Gastrocnemius medialis (tissue), 4 donors: ENCODE measurements around the gene FBXL13.

ENCODE experiments used
- CTCF ChIP-seq, 5 experiments: fragments of 450-650 bp in 3 of 5; fragments of 200-600 bp in 2 of 5; sonication (generic) in 2 of 5; IDR thresholded peaks in 4 of 5; conservative IDR thresholded peaks in 1 of 5; 1 replicate in 4 of 5; 2 replicates in 1 of 5; pipeline ENCODE4 v1.5.1; 2016 to 2019; ENCODE audit warnings: antibody characterized with exemption in 5 of 5, mild to moderate bottlenecking in 3 of 5, moderate library complexity in 3 of 5
- POLR2A ChIP-seq, 2 donors: fragments of 450-650 bp; IDR thresholded peaks; one replicate each; pipeline ENCODE4 v1.6.1; 2017; ENCODE audit warnings: antibody characterized with exemption in 2 of 2, mild to moderate bottlenecking in 2 of 2, moderate library complexity in 2 of 2

GRCh38 chr7:103123529-103123928, 48.9 kb upstream of the FBXL13 start:
- TF ChIP-seq CTCF (IDR thresholded peaks at IDR 0.05 in 4 of 5, conservative IDR thresholded peaks at IDR 0.05 in 1 of 5) (no peak), POLR2A (IDR thresholded peaks at IDR 0.05) (no peak)
